T-helper 1 cell treated with Interleukin-12 subunit alpha and Interleukin-12 subunit beta and Interleukin-4 antibody, amounts not matched to agents 30 ng/mL and 1 ng/mL, for 36 hours (primary cell): ENCODE measurements around the gene NKIRAS1. TPM values are rescaled to one million over a fixed set of nuclear protein-coding genes. Genes with fewer than 3 reads are reported as not detected.

Experiments used
- intact Hi-C: fragments of 100-400 bp; cut with micrococcal nuclease; formaldehyde crosslinking; loops from one replicate; pipeline ENCODE4 v1.15.1; 2024
- total RNA-seq: library from RNA; stranded (reverse); gene quantifications from 2 replicates; pipeline ENCODE4 v1.2.3, GENCODE V29; 2022

Gene NKIRAS1
- total RNA-seq, result 2.8 and 3.2 TPM in 2 replicates

GRCh38 chr3:23916886-23917678 lies at the start of gene NKIRAS1, which contains the start of gene RPL15:
NKIRAS1 (minus strand) TSS chr3:23916990; CDS start chr3:23910904, 6,086 bp downstream.
RPL15 (plus strand) TSS chr3:23917132; CDS start chr3:23917860, 728 bp downstream.
- intact Hi-C loops, result loop anchor here (1.0 to 10.0 kb wide), 8 partner anchors 28 to 1872 kb away; partner anchors contain the start of genes NR1D2, TOP2B, UBE2E1 and UBE2E2

GRCh38 chr3:23966328-23966727 lies 49.5 kb upstream of the NKIRAS1 start:
- intact Hi-C loops, result no loop called here

GRCh38 chr3:23964537-23965235 lies 47.9 kb upstream of the NKIRAS1 start:
- intact Hi-C loops, result no loop called here

- intact Hi-C loops, result no loop called here
Observed at GRCh38 chr3:23961913-23962312, 45.1 kb upstream of the NKIRAS1 start.

GRCh38 chr3:23961066-23961465 lies 44.3 kb upstream of the NKIRAS1 start:
- intact Hi-C loops, result no loop called here

- intact Hi-C loops, result no loop called here
Observed at GRCh38 chr3:23960649-23961048, 43.9 kb upstream of the NKIRAS1 start.

GRCh38 chr3:23959135-23959900 lies 42.5 kb upstream of the NKIRAS1 start:
- intact Hi-C loops, result no loop called here

GRCh38 chr3:23956701-23957100 lies 39.9 kb upstream of the NKIRAS1 start:
- intact Hi-C loops, result no loop called here

- intact Hi-C loops, result no loop called here
Observed at GRCh38 chr3:23954144-23954543, 37.4 kb upstream of the NKIRAS1 start.

GRCh38 chr3:23953523-23953922 lies 36.7 kb upstream of the NKIRAS1 start:
- intact Hi-C loops, result no loop called here

- intact Hi-C loops, result no loop called here
Observed at GRCh38 chr3:23952646-23953045, 35.9 kb upstream of the NKIRAS1 start.

- intact Hi-C loops, result no loop called here
Observed at GRCh38 chr3:23950293-23950692, 33.5 kb upstream of the NKIRAS1 start.

GRCh38 chr3:23949784-23950183 lies 33.0 kb upstream of the NKIRAS1 start:
- intact Hi-C loops, result no loop called here

- intact Hi-C loops, result no loop called here
Observed at GRCh38 chr3:23948761-23949160, 32.0 kb upstream of the NKIRAS1 start.

GRCh38 chr3:23945913-23946687 lies 29.3 kb upstream of the NKIRAS1 start:
- intact Hi-C loops, result loop anchor here (1.0 to 2.0 kb wide), 7 partner anchors 29 to 1843 kb away; partner anchors contain the start of genes RPL15, TOP2B and UBE2E2

GRCh38 chr3:23945663-23945912 lies 28.8 kb upstream of the NKIRAS1 start:
- intact Hi-C loops, result loop anchor here (1.0 to 2.0 kb wide), 5 partner anchors 28 to 1843 kb away; partner anchors contain the start of genes RPL15 and UBE2E2

- intact Hi-C loops, result loop anchor here (1.0 to 2.0 kb wide), 5 partner anchors 28 to 1844 kb away; partner anchors contain the start of genes RPL15 and UBE2E2
Observed at GRCh38 chr3:23944861-23945662, 28.3 kb upstream of the NKIRAS1 start, which contains the start of gene NR1D2. NR1D2 (plus strand) TSS chr3:23945286; CDS start chr3:23945579, 293 bp downstream.

GRCh38 chr3:23944007-23944783 lies 27.4 kb upstream of the NKIRAS1 start:
- intact Hi-C loops, result loop anchor here (2.0 kb wide), 3 partner anchors 55 to 1845 kb away; no protein-coding TSS in a partner anchor

- intact Hi-C loops, result no loop called here
Observed at GRCh38 chr3:23942546-23942945, 25.8 kb upstream of the NKIRAS1 start.
